Measurements from ENCODE around the gene EPB41L4A.

The EPB41L4A gene

DNA sequence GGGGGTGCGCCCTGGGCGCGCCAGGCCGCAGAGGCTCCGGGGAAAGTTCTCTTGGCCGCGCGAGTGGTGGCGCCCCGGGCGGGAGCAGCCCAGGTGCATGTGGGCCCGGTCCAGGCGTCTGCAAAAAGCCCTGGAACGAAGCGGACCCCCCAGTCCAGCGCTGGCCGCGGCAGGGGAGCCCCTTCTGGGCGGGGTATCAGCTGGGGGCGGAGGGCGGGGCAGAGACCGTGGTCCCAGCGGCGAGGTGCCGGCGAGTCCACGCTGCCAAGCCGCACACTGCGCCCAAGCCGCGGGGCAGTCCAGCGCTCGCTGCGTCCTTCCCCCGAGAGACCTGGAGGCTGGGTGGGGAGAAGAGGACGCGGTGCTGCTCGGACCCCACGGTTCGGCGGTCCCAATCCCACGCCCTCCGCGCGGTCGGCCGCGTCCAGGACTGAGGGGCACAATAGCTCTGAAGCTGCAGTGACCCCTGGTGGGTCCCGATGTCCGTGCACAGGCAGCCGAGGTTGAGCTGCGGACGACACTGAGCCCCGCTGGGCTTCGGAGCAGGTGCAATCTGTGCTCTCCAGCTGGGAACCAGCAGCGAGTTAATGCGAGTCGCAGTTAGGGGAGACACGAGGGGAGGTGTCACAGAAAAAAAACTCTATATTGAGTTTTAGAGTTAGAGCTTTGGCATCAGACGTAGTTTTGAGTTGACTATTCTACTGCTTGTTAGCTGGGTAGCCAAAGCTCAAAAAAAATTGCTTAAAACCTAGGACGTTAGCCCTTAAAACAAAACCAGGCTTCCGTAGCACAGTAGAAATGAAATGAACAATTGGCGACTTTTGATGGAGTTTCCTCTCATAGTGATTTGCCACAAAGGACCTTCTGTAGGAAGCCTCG, 1.1 kb upstream of the EPB41L4A start (continued):
- TF ChIP-seq, protein P1, sequence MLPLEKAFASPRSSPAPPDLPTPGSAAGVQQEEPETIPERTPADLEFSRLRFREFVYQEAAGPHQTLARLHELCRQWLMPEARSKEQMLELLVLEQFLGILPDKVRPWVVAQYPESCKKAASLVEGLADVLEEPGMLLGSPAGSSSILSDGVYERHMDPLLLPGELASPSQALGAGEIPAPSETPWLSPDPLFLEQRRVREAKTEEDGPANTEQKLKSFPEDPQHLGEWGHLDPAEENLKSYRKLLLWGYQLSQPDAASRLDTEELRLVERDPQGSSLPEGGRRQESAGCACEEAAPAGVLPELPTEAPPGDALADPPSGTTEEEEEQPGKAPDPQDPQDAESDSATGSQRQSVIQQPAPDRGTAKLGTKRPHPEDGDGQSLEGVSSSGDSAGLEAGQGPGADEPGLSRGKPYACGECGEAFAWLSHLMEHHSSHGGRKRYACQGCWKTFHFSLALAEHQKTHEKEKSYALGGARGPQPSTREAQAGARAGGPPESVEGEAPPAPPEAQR (tag by site-specific recombination; IDR thresholded peaks at IDR 0.05) = no peak
- peak; percentile 33; the same call in 1 of the 2 replicates for TF ChIP-seq ZNF394 (tag by site-specific recombination; IDR thresholded peaks at IDR 0.05; ENCODE audit: borderline replicate concordance)
- no peak for TF ChIP-seq ZNF404 (tag by site-specific recombination; IDR thresholded peaks at IDR 0.05)
- 0 out of 2 replicates have a peak, but pooled peaks have one; percentile 59 for TF ChIP-seq ZNF121 (tag by site-specific recombination; IDR thresholded peaks at IDR 0.05)
- TF ChIP-seq ZNF629 (tag by site-specific recombination; IDR thresholded peaks at IDR 0.05) = peak; percentile 54; the same call in 1 of the 2 replicates
- TF ChIP-seq ZNF248 (tag by site-specific recombination; IDR thresholded peaks at IDR 0.05) = no peak
- peak; percentile 87 for TF ChIP-seq ZNF341 (tag by site-specific recombination; IDR thresholded peaks at IDR 0.05; ENCODE audit: low read depth)
- peak; percentile 39; the same call in 1 of the 2 replicates for TF ChIP-seq ZBTB48 (tag by site-specific recombination; IDR thresholded peaks at IDR 0.05)
- TF ChIP-seq REPIN1 (tag by site-specific recombination; IDR thresholded peaks at IDR 0.05; ENCODE audit: low read depth) = no peak
- no peak for TF ChIP-seq ZNF302 (tag by site-specific recombination; IDR thresholded peaks at IDR 0.05; ENCODE audit: low read depth)
- no peak for TF ChIP-seq ZNF221 (tag by site-specific recombination; IDR thresholded peaks at IDR 0.05; ENCODE audit: borderline replicate concordance)
- peak; percentile 67; the same call in 1 of the 2 replicates for TF ChIP-seq ZFP69B (tag by site-specific recombination; IDR thresholded peaks at IDR 0.05)
- peak; percentile 58 for TF ChIP-seq GFI1B (tag by site-specific recombination; IDR thresholded peaks at IDR 0.05)
- TF ChIP-seq ZNF335 (tag by site-specific recombination; conservative IDR thresholded peaks at IDR 0.05) = peak; percentile 89
- 0 out of 2 replicates have a peak, but pooled peaks have one; percentile 14 for TF ChIP-seq ZNF561 (tag by site-specific recombination; IDR thresholded peaks at IDR 0.05; ENCODE audit: borderline replicate concordance)
- no peak for TF ChIP-seq ZNF580 (tag by site-specific recombination; IDR thresholded peaks at IDR 0.05)
- peak; percentile 42; the same call in 1 of the 2 replicates for TF ChIP-seq ZNF133 (tag by site-specific recombination; IDR thresholded peaks at IDR 0.05)
- TF ChIP-seq ZNF423 (tag by site-specific recombination; IDR thresholded peaks at IDR 0.05) = peak; percentile 68; the same call in 1 of the 2 replicates
- TF ChIP-seq, protein P2, sequence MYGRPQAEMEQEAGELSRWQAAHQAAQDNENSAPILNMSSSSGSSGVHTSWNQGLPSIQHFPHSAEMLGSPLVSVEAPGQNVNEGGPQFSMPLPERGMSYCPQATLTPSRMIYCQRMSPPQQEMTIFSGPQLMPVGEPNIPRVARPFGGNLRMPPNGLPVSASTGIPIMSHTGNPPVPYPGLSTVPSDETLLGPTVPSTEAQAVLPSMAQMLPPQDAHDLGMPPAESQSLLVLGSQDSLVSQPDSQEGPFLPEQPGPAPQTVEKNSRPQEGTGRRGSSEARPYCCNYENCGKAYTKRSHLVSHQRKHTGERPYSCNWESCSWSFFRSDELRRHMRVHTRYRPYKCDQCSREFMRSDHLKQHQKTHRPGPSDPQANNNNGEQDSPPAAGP (tag by site-specific recombination; IDR thresholded peaks at IDR 0.05) = peak; percentile 79
- 0 out of 2 replicates have a peak, but pooled peaks have one; percentile 11 for TF ChIP-seq IKZF3 (tag by site-specific recombination; IDR thresholded peaks at IDR 0.05)
- no peak for TF ChIP-seq ZNF169 (tag by site-specific recombination; IDR thresholded peaks at IDR 0.05)
- peak; percentile 59 for TF ChIP-seq SP2 (tag by site-specific recombination; IDR thresholded peaks at IDR 0.05)
- no peak for TF ChIP-seq PRDM1 (tag by site-specific recombination; IDR thresholded peaks at IDR 0.05)
- peak; percentile 50; the same call in 1 of the 2 replicates for TF ChIP-seq KLF10 (tag by site-specific recombination; IDR thresholded peaks at IDR 0.05)
- TF ChIP-seq, protein P3, sequence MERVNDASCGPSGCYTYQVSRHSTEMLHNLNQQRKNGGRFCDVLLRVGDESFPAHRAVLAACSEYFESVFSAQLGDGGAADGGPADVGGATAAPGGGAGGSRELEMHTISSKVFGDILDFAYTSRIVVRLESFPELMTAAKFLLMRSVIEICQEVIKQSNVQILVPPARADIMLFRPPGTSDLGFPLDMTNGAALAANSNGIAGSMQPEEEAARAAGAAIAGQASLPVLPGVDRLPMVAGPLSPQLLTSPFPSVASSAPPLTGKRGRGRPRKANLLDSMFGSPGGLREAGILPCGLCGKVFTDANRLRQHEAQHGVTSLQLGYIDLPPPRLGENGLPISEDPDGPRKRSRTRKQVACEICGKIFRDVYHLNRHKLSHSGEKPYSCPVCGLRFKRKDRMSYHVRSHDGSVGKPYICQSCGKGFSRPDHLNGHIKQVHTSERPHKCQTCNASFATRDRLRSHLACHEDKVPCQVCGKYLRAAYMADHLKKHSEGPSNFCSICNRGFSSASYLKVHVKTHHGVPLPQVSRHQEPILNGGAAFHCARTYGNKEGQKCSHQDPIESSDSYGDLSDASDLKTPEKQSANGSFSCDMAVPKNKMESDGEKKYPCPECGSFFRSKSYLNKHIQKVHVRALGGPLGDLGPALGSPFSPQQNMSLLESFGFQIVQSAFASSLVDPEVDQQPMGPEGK (tag by site-specific recombination; IDR thresholded peaks at IDR 0.05) = peak; percentile 90
- TF ChIP-seq CTCF (tag by site-specific recombination; IDR thresholded peaks at IDR 0.05) = peak; percentile 99
- no peak for TF ChIP-seq SCRT2 (tag by site-specific recombination; IDR thresholded peaks at IDR 0.05)
- TF ChIP-seq OVOL3 (tag by site-specific recombination; IDR thresholded peaks at IDR 0.05) = no peak
- no peak for TF ChIP-seq ZNF48 (tag by site-specific recombination; IDR thresholded peaks at IDR 0.05)
- TF ChIP-seq ZNF701 (tag by site-specific recombination; IDR thresholded peaks at IDR 0.05) = no peak
- TF ChIP-seq ZNF677 (tag by site-specific recombination; IDR thresholded peaks at IDR 0.05) = no peak
- TF ChIP-seq GLIS2 (tag by site-specific recombination; IDR thresholded peaks at IDR 0.05) = peak; percentile 99

All from HEK293 (cell line).